Liver (tissue), 9 donors: ENCODE measurements around the gene REPS2. TPM values are rescaled to one million over a fixed set of nuclear protein-coding genes. Genes with fewer than 3 reads are reported as not detected.

ENCODE experiments used
- DNase-seq: peaks from one replicate; pipeline ENCODE4 v3.0.0-alpha.2; 2017; ENCODE audit warnings: low spot score
- H3K27ac ChIP-seq, 2 donors: one replicate each; pipeline ENCODE4 v1.7.0; 2013; ENCODE audit warnings: inconsistent platforms in 2 of 2, low read length in 2 of 2, control low read depth in 1 of 2, low read depth in 1 of 2, mild to moderate bottlenecking in 1 of 2
- H3K27me3 ChIP-seq, 4 donors: one replicate each; pipeline versions ENCODE4 v1.6.1 to v1.7.0; 2013; ENCODE audit warnings: low read length in 3 of 4, inconsistent platforms in 1 of 4, mild to moderate bottlenecking in 1 of 4, moderate library complexity in 1 of 4; ENCODE audit not compliant: control insufficient read depth in 4 of 4, insufficient read depth in 4 of 4
- H3K36me3 ChIP-seq, 4 donors: one replicate each; pipeline versions ENCODE4 v1.6.1 to v1.7.0; 2013; ENCODE audit warnings: low read length in 3 of 4, mild to moderate bottlenecking in 3 of 4, low read depth in 1 of 4, moderate library complexity in 1 of 4; ENCODE audit not compliant: control insufficient read depth in 4 of 4, insufficient read depth in 3 of 4
- H3K4me1 ChIP-seq, 4 donors: one replicate each; pipeline versions ENCODE4 v1.6.1 to v1.7.0; 2013; ENCODE audit warnings: low read length in 3 of 4, mild to moderate bottlenecking in 3 of 4, moderate library complexity in 1 of 4; ENCODE audit not compliant: control insufficient read depth in 4 of 4, insufficient read depth in 4 of 4
- H3K4me3 ChIP-seq, 3 donors: one replicate each; pipeline versions ENCODE4 v1.6.1 to v1.7.0; 2013; ENCODE audit warnings: low read length in 3 of 3, control low read depth in 1 of 3, low read depth in 1 of 3, mild to moderate bottlenecking in 1 of 3
- H3K9ac ChIP-seq, 2 donors: one replicate each; pipeline ENCODE4 v1.7.0; 2013; ENCODE audit warnings: low read length in 2 of 2, mild to moderate bottlenecking in 2 of 2, moderate library complexity in 2 of 2, control low read depth in 1 of 2, low read depth in 1 of 2
- H3K9me3 ChIP-seq, 4 donors: one replicate each; pipeline versions ENCODE4 v1.6.1 to v1.7.0; 2013; ENCODE audit warnings: low read length in 3 of 4; ENCODE audit not compliant: control insufficient read depth in 4 of 4
- ATF3 ChIP-seq: IDR thresholded peaks from 2 replicates; pipeline ENCODE4 v1.6.1; 2016; ENCODE audit warnings: antibody characterized with exemption
- CTCF ChIP-seq: fragments of 150-350 bp; IDR thresholded peaks from 2 replicates; pipeline ENCODE4 v1.5.1; 2017; ENCODE audit warnings: improper control_type of control experiment, low read depth, low read length; ENCODE audit not compliant: missing input control
- EGR1 ChIP-seq, 2 donors: IDR thresholded peaks; 2 replicates each; pipeline ENCODE4 v1.6.1; 2016 to 2018; ENCODE audit warnings: antibody characterized with exemption in 2 of 2, low read depth in 2 of 2
- FOXA1 ChIP-seq: IDR thresholded peaks from 2 replicates; pipeline ENCODE4 v1.6.1; 2016; ENCODE audit warnings: antibody characterized with exemption
- FOXA2 ChIP-seq: IDR thresholded peaks from 2 replicates; pipeline ENCODE4 v1.6.1; 2016; ENCODE audit warnings: antibody characterized with exemption
- GABPA ChIP-seq, 2 donors: IDR thresholded peaks in 1 of 2; conservative IDR thresholded peaks in 1 of 2; 2 replicates each; pipeline ENCODE4 v1.6.1; 2016; ENCODE audit warnings: antibody characterized with exemption in 2 of 2, mild to moderate bottlenecking in 1 of 2, moderate library complexity in 1 of 2
- HNF4A ChIP-seq, 2 donors: conservative IDR thresholded peaks; 2 replicates each; pipeline ENCODE4 v1.6.1; 2016; ENCODE audit warnings: antibody characterized with exemption in 2 of 2, mild to moderate bottlenecking in 2 of 2
- JUND ChIP-seq, 2 donors: IDR thresholded peaks; 2 replicates each; pipeline ENCODE4 v1.6.1; 2016; ENCODE audit warnings: antibody characterized with exemption in 2 of 2
- NR2F2 ChIP-seq: IDR thresholded peaks from 2 replicates; pipeline ENCODE4 v1.6.1; 2016; ENCODE audit warnings: antibody characterized with exemption
- RAD21 ChIP-seq, 2 donors: IDR thresholded peaks; 2 replicates each; pipeline ENCODE4 v1.6.1; 2016; ENCODE audit warnings: antibody characterized with exemption in 2 of 2, mild to moderate bottlenecking in 2 of 2
- RXRA ChIP-seq, 2 donors: IDR thresholded peaks; 2 replicates each; pipeline ENCODE4 v1.6.1; 2017 to 2018; ENCODE audit warnings: antibody characterized with exemption in 2 of 2, mild to moderate bottlenecking in 1 of 2
- SP1 ChIP-seq: IDR thresholded peaks from 2 replicates; pipeline ENCODE4 v1.6.1; 2018; ENCODE audit warnings: antibody characterized with exemption, mild to moderate bottlenecking
- TAF1 ChIP-seq: conservative IDR thresholded peaks from 2 replicates; pipeline ENCODE4 v1.6.1; 2016; ENCODE audit warnings: antibody characterized with exemption, mild to moderate bottlenecking
- ZBTB33 ChIP-seq: IDR thresholded peaks from 2 replicates; pipeline ENCODE4 v1.6.1; 2016; ENCODE audit warnings: antibody characterized with exemption
- WGBS: extraction: QIAGEN DNeasy Blood & Tissue Kit; methylation state at CpG from one replicate; pipeline ENCODE4 v1.1.7; 2013; 5-methylcytosine and 5-hydroxymethylcytosine counted together
- polyA plus RNA-seq, 2 donors: library from polyadenylated mRNA; stranded (reverse) in 1 of 2; unstranded in 1 of 2; fragments of 200-250 nt in 1 of 2; fragments of >200 nt in 1 of 2; fragmentation: Nextera tagmentation in 1 of 2; extraction: Ambion mirVana in 1 of 2; gene quantifications; one replicate each; pipeline versions ENCODE4 v1.2.1 to v1.2.3, GENCODE V29; 2013 to 2015
- total RNA-seq, 2 donors: library from RNA; depleted of rRNA; stranded (reverse); fragments of >200 nt; gene quantifications; one replicate each; pipeline ENCODE4 v1.2.3, GENCODE V29; 2014
- TF ChIP-seq, protein P1 (sequence below): IDR thresholded peaks from 2 replicates; pipeline ENCODE4 v1.6.1; 2016; ENCODE audit warnings: antibody characterized with exemption
- TF ChIP-seq, protein P2 (sequence below): IDR thresholded peaks from 2 replicates; pipeline ENCODE4 v1.6.1; 2016; ENCODE audit warnings: antibody characterized with exemption, mild to moderate bottlenecking
- donor health status: healthy.
- donor health status: healthy.
- donor health status: healthy.
- donor health status: healthy.
- donor health status: healthy.

The REPS2 gene
- total and polyA plus RNA-seq, 4 donors = 3.5 to 10.7 (median 6.2) TPM

GRCh38 chrX:17187136-17187756 lies 240.8 kb downstream of the REPS2 start:
- Histone ChIP-seq H3K36me3 (no peaks in the 10 kb centered on the region), H3K27ac (no peak overlapping the region), H3K4me3 (no peak overlapping the region), H3K9ac (no peak overlapping the region), H3K4me1 (peaks cover 0 to 3% (median 0%) of the 10 kb centered on the region in 4 donors), H3K27me3 (peaks cover 0 to 4% (median 0%) of the 10 kb centered on the region in 4 donors), H3K9me3 (peaks cover 0 to 2% (median 0%) of the 10 kb centered on the region in 4 donors)
- DNase-seq = no peak
- TF ChIP-seq FOXA2 (no peak), ATF3 (no peak), TAF1 (no peak), CTCF (no peak), RXRA (IDR thresholded peaks at IDR 0.05) (no peak), JUND (IDR thresholded peaks at IDR 0.05) (no peak)
- TF ChIP-seq, protein P1, sequence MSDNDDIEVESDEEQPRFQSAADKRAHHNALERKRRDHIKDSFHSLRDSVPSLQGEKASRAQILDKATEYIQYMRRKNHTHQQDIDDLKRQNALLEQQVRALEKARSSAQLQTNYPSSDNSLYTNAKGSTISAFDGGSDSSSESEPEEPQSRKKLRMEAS = no peak
- WGBS = 76% methylated on average over 7 of the region's 7 CpGs

DNA sequence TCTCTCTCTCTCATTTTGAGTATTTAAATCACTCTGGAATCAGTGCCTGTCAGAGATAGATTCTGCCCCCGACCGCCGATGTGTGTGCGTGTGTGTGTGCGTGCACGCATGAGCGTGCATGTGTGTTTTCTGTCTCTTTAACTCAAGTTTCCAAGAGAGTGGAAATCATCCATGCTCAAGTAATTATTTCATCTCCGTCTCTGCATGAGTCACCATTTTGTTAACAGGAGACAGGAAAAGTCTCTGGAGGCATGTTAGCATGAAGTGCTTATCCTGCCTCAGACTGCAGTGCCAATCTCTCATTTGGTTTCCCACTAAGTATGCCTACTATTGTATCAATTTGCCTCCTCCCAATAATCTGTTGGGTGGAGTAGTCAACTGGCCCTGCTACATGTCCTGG lies 245.6 kb downstream of the REPS2 start:
- 97% methylated on average over 8 of the region's 8 CpGs for WGBS
- Histone ChIP-seq H3K36me3 (no peaks in the 10 kb centered on the region), H3K27ac (no peak overlapping the region), H3K9ac (no peak overlapping the region), H3K27me3 (peaks cover 0 to 3% (median 0%) of the 10 kb centered on the region in 4 donors), H3K4me3 (no peak overlapping the region), H3K9me3 (peaks cover 0 to 5% (median 0%) of the 10 kb centered on the region in 4 donors), H3K4me1 (no peaks in the 10 kb centered on the region)
- TF ChIP-seq CTCF (no peak), ATF3 (no peak), NR2F2 (no peak), RAD21 (IDR thresholded peaks at IDR 0.05) (no peak), SP1 (no peak), JUND (IDR thresholded peaks at IDR 0.05) (no peak), HNF4A (conservative IDR thresholded peaks at IDR 0.05) (no peak), EGR1 (IDR thresholded peaks at IDR 0.05; ENCODE audit: low read depth in 2 of 2) (no peak), GABPA (IDR thresholded peaks at IDR 0.05 in 1 of 2, conservative IDR thresholded peaks at IDR 0.05 in 1 of 2) (no peak), ZBTB33 (no peak), RXRA (IDR thresholded peaks at IDR 0.05) (no peak), FOXA2 (no peak), FOXA1 (no peak)
- TF ChIP-seq, protein P2, sequence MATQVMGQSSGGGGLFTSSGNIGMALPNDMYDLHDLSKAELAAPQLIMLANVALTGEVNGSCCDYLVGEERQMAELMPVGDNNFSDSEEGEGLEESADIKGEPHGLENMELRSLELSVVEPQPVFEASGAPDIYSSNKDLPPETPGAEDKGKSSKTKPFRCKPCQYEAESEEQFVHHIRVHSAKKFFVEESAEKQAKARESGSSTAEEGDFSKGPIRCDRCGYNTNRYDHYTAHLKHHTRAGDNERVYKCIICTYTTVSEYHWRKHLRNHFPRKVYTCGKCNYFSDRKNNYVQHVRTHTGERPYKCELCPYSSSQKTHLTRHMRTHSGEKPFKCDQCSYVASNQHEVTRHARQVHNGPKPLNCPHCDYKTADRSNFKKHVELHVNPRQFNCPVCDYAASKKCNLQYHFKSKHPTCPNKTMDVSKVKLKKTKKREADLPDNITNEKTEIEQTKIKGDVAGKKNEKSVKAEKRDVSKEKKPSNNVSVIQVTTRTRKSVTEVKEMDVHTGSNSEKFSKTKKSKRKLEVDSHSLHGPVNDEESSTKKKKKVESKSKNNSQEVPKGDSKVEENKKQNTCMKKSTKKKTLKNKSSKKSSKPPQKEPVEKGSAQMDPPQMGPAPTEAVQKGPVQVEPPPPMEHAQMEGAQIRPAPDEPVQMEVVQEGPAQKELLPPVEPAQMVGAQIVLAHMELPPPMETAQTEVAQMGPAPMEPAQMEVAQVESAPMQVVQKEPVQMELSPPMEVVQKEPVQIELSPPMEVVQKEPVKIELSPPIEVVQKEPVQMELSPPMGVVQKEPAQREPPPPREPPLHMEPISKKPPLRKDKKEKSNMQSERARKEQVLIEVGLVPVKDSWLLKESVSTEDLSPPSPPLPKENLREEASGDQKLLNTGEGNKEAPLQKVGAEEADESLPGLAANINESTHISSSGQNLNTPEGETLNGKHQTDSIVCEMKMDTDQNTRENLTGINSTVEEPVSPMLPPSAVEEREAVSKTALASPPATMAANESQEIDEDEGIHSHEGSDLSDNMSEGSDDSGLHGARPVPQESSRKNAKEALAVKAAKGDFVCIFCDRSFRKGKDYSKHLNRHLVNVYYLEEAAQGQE = no peak
- TF ChIP-seq, protein P1 = no peak
- no peak for DNase-seq
